ENCODE measurements around the gene MAP3K8.

GRCh38 chr10:30435073-30435422 lies 1.1 kb downstream of the MAP3K8 start:
- TF ChIP-seq, protein P1, sequence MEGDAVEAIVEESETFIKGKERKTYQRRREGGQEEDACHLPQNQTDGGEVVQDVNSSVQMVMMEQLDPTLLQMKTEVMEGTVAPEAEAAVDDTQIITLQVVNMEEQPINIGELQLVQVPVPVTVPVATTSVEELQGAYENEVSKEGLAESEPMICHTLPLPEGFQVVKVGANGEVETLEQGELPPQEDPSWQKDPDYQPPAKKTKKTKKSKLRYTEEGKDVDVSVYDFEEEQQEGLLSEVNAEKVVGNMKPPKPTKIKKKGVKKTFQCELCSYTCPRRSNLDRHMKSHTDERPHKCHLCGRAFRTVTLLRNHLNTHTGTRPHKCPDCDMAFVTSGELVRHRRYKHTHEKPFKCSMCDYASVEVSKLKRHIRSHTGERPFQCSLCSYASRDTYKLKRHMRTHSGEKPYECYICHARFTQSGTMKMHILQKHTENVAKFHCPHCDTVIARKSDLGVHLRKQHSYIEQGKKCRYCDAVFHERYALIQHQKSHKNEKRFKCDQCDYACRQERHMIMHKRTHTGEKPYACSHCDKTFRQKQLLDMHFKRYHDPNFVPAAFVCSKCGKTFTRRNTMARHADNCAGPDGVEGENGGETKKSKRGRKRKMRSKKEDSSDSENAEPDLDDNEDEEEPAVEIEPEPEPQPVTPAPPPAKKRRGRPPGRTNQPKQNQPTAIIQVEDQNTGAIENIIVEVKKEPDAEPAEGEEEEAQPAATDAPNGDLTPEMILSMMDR (conservative IDR thresholded peaks at IDR 0.05): no peak
- no peak for TF ChIP-seq ZFX (IDR thresholded peaks at IDR 0.05)
